Stomach (tissue), 9 donors: ENCODE measurements around the gene FARP2. TPM values are rescaled to one million over a fixed set of nuclear protein-coding genes. Genes with fewer than 3 reads are reported as not detected.
A peak's percentile ranks its signal among the peaks of the same experiment; 100 is the strongest.

ENCODE experiments used
- DNase-seq, 2 donors: peaks; one replicate each; pipeline versions ENCODE4 v3.0.0 to v3.0.0-alpha.2; 2013 to 2019
- H3K27ac ChIP-seq, 5 donors: fragments of 200-600 bp in 4 of 5; sonication (generic) in 4 of 5; one replicate each; pipeline ENCODE4 v1.5.1; 2013 to 2019; ENCODE audit warnings: mild to moderate bottlenecking in 1 of 5, moderate library complexity in 1 of 5
- H3K27me3 ChIP-seq, 3 donors: fragments of 200-600 bp; sonication (generic); one replicate each; pipeline ENCODE4 v1.5.1; 2017 to 2019; ENCODE audit warnings: mixed run types in 1 of 3
- H3K36me3 ChIP-seq, 4 donors: fragments of 200-600 bp; sonication (generic); 1 replicate in 3 of 4; 2 replicates in 1 of 4; pipeline ENCODE4 v1.5.1; 2016 to 2019
- H3K4me1 ChIP-seq, 4 donors: fragments of 200-600 bp; sonication (generic); one replicate each; pipeline ENCODE4 v1.5.1; 2016 to 2019
- H3K4me3 ChIP-seq, 4 donors: fragments of 200-600 bp; sonication (generic) in 3 of 4; one replicate each; pipeline ENCODE4 v1.5.1; 2016 to 2019; ENCODE audit warnings: mild to moderate bottlenecking in 1 of 4
- H3K9me3 ChIP-seq, 4 donors: fragments of 200-600 bp; sonication (generic); one replicate each; pipeline ENCODE4 v1.5.1; 2016 to 2019
- EP300 ChIP-seq: sonication (generic); formaldehyde crosslinking; IDR thresholded peaks from one replicate; pipeline ENCODE4 v1.6.1; 2017; ENCODE audit warnings: antibody characterized with exemption
- POLR2A ChIP-seq, 4 donors: fragments of 450-650 bp; IDR thresholded peaks; one replicate each; pipeline ENCODE4 v1.6.1; 2016; ENCODE audit warnings: antibody characterized with exemption in 4 of 4, control low read depth in 2 of 4, mild to moderate bottlenecking in 1 of 4, moderate library complexity in 1 of 4
- POLR2AphosphoS5 ChIP-seq, 3 donors: sonication (generic); formaldehyde crosslinking; IDR thresholded peaks; one replicate each; pipeline ENCODE4 v1.6.1; 2016; ENCODE audit warnings: antibody characterized with exemption in 3 of 3
- WGBS, 5 donors: extraction: QIAGEN DNeasy Blood & Tissue Kit in 3 of 5; methylation state at CpG; one replicate each; pipeline versions ENCODE4 v1.1.5 to v1.1.7; 2013 to 2018; 5-methylcytosine and 5-hydroxymethylcytosine counted together
- intact Hi-C: fragments of 100-400 bp; cut with DNase I; formaldehyde crosslinking; loops from one replicate; pipeline ENCODE4 v1.15.1; 2023; ENCODE audit warnings: low total_unique reads
- polyA plus RNA-seq, 3 donors: library from polyadenylated mRNA; stranded (reverse); fragments of 200-250 nt; gene quantifications; one replicate each; pipeline ENCODE4 v1.2.3, GENCODE V29; 2013
- total RNA-seq, 5 donors: library from RNA; depleted of rRNA; stranded (reverse); fragments of >200 nt; gene quantifications; one replicate each; pipeline versions ENCODE4 v1.1.0 to v1.2.3, GENCODE V29; 2014 to 2016
- TF ChIP-seq, protein P1 (sequence below), 7 experiments: fragments of 450-650 bp in 4 of 7; fragments of 200-600 bp in 3 of 7; sonication (generic) in 3 of 7; IDR thresholded peaks; one replicate each; pipeline ENCODE4 v1.5.1; 2016 to 2019; ENCODE audit warnings: antibody characterized with exemption in 7 of 7, control low read depth in 2 of 7, mild to moderate bottlenecking in 1 of 7
- donor health status: healthy with polysubstance abuse.
- donor health status: Bipolar disorder and iron deficiency.
- donor health status: healthy.

FARP2 gene
- total and polyA plus RNA-seq, 8 donors, result 15.8 to 260 (median 69.1) TPM

DNA sequence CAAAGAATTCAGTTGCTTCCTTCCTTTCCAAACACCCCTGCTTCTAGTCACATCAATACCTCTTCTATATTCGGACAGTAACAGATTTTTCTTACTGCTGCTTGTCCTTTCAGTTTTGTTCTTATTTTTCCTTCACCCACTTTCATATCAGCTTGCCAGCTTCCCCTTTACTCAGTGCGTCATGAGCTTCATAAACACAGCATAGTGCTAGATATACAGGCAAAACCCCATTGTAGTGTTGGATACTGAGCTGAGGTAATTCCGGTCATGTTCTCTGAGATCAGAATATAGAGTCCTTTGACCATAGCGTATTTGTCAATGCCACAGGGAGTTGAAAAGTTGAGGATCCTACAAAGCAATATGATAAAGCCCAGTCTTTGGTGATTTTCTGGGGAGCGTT, 2.4 kb downstream of the FARP2 start:
- intact Hi-C loops, result no loop called here
- H3K27ac ChIP-seq, result peak overlapping the region in 4 of 5 donors; percentile 90 to 97 (median 96)
- 33 to 52% (median 35%) methylated on average over 5 of the region's 5 CpGs for WGBS, 5 donors

DNA sequence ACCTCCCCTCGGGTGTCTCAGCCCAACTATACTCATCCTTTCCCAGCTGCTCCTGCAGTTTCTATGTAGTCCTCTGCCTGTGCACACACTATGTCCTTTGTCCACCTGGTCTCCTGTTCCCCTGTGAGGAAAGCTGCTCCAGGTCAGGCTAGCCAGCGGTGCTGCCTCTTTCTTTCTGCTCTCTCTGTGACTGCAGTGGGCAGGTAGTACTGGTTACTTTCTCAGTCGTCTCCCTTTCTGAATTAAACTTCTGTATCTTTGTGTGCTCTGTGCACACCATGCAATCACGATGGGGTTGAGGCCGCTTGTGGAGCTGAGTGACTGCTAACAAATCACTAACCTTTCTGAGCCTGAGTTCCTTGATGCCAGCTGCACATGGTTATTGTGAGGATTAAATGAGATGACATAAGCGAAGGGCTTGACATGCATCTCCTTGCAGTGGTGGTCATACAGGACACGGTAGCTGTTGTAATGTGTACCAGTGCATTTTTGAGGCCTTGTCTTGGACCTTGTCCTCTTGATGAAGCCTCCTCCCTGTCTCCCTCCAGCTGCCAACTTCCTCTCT, 3.5 kb downstream of the FARP2 start:
- Histone ChIP-seq H3K27me3 (no peaks in the 10 kb centered on the region), H3K36me3 (peaks cover 0 to 2% (median under 1%) of the 10 kb centered on the region in 4 donors), H3K27ac (peak overlapping the region; percentile 19 to 97 (median 96)), H3K4me3 (no peak overlapping the region), H3K9me3 (no peaks in the 10 kb centered on the region), H3K4me1 (peaks cover 19 to 84% (median 58%) of the 10 kb centered on the region in 4 donors)
- intact Hi-C loops, result no loop called here
- no peak for TF ChIP-seq POLR2AphosphoS5 (IDR thresholded peaks at IDR 0.05)
- TF ChIP-seq, protein P1, sequence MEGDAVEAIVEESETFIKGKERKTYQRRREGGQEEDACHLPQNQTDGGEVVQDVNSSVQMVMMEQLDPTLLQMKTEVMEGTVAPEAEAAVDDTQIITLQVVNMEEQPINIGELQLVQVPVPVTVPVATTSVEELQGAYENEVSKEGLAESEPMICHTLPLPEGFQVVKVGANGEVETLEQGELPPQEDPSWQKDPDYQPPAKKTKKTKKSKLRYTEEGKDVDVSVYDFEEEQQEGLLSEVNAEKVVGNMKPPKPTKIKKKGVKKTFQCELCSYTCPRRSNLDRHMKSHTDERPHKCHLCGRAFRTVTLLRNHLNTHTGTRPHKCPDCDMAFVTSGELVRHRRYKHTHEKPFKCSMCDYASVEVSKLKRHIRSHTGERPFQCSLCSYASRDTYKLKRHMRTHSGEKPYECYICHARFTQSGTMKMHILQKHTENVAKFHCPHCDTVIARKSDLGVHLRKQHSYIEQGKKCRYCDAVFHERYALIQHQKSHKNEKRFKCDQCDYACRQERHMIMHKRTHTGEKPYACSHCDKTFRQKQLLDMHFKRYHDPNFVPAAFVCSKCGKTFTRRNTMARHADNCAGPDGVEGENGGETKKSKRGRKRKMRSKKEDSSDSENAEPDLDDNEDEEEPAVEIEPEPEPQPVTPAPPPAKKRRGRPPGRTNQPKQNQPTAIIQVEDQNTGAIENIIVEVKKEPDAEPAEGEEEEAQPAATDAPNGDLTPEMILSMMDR (IDR thresholded peaks at IDR 0.05), result no peak
- TF ChIP-seq POLR2A (IDR thresholded peaks at IDR 0.05), result no peak
- no peak for TF ChIP-seq EP300
- WGBS, 5 donors, result 49 to 68% (median 66%) methylated on average over 7 of the region's 7 CpGs
- DNase-seq, result no peak

More for the DNA sequence above, 2.4 kb downstream of the FARP2 start:
- peak in 1 of 2 donors; percentile 81 for DNase-seq
- Histone ChIP-seq H3K9me3 (no peaks in the 10 kb centered on the region), H3K4me1 (peaks cover 20 to 77% (median 50%) of the 10 kb centered on the region in 4 donors), H3K36me3 (peaks cover 2 to 13% (median 8%) of the 10 kb centered on the region in 4 donors), H3K27me3 (no peaks in the 10 kb centered on the region), H3K4me3 (peak overlapping the region in 2 of 4 donors; percentile 12 to 84)
- TF ChIP-seq EP300 (no peak), POLR2AphosphoS5 (IDR thresholded peaks at IDR 0.05) (peak in 2 of 3 donors; percentile 18 to 66), POLR2A (IDR thresholded peaks at IDR 0.05) (no peak)

DNA sequence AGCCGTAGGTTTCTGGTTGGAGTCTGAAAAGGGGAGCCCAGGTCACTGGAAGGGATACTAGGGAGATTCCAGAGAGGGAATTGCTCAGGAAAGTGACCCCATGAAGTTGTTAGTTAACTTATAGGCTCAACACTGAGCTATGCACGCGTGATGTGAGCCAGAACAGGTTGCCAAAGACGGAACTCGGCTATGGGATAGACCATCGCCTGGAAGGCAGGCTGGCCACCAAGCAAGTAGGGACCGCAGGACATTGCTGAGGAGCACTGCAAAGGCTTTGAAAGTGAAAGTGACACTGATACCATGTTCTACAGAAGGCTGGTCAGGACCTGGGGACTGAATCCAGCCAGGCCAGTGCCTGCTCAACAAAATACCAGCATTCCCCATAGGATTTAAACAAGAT, 7.3 kb downstream of the FARP2 start:
- Histone ChIP-seq H3K36me3 (no peaks in the 10 kb centered on the region), H3K4me1 (peaks cover 14 to 82% (median 51%) of the 10 kb centered on the region in 4 donors), H3K9me3 (no peaks in the 10 kb centered on the region), H3K27me3 (no peaks in the 10 kb centered on the region), H3K4me3 (no peak overlapping the region), H3K27ac (peak overlapping the region; percentile 22 to 80 (median 62))
- TF ChIP-seq EP300 (no peak), POLR2A (IDR thresholded peaks at IDR 0.05) (no peak)
- intact Hi-C loops, result no loop called here
- 40 to 62% (median 58%) methylated on average over 7 of the region's 7 CpGs for WGBS, 5 donors
- peak in 1 of 2 donors; percentile 47 for DNase-seq

DNA sequence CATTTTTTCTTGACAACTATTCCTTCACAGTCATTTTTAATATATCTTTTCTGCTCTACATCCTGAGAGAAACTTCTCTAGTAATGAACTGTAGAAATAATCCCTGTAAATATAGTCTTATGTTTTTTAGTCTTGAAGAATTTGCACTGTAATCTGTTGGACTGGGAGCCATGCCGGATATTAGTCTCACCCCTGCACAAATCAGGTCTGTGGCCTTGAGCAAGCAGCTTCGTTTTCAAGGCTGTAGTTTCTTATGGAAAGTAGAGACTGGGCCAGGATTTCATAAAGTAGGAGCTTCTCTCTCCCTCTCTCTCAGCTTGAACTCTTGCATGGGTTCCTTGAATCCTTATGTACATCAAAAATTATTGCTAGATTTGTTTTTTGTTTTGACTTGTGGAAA, 8.7 kb downstream of the FARP2 start:
- peaks cover 7 to 81% (median 40%) of the 10 kb centered on the region in 4 donors for H3K4me1 ChIP-seq
- TF ChIP-seq EP300 (no peak), POLR2A (IDR thresholded peaks at IDR 0.05) (no peak), POLR2AphosphoS5 (IDR thresholded peaks at IDR 0.05) (no peak)
- TF ChIP-seq, protein P1 (IDR thresholded peaks at IDR 0.05), result no peak
- WGBS, 5 donors, result 32 to 46% (median 33%) methylated on average over 2 of the region's 2 CpGs
- DNase-seq, result no peak
- H3K27me3 ChIP-seq, result no peaks in the 10 kb centered on the region
- intact Hi-C loops, result no loop called here
- no peaks in the 10 kb centered on the region for H3K36me3 ChIP-seq
- no peak overlapping the region for H3K4me3 ChIP-seq
- no peaks in the 10 kb centered on the region for H3K9me3 ChIP-seq
- peak overlapping the region in 3 of 5 donors; percentile 62 to 80 (median 64) for H3K27ac ChIP-seq

DNA sequence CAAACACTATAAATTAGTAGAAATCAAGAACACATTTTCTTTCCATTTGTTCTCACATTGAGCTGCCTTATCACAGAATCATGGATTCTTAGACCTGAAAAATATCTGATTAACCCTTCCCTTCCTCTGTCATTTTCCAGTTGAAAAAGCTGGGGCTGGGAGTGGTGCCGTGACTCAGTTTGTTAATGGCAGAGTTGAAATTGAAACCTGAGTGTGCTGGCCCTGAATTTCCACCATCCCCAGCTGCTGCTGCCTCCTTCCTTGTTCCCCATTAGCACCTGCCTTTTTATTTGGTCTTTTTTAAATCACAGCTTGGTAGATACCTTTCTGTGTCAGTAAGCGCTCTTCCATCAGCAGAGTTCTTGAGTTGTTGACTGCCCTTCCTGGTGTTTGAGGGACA, 10.6 kb downstream of the FARP2 start:
- 72 to 89% (median 84%) methylated on average over 2 of the region's 2 CpGs for WGBS, 5 donors
- Histone ChIP-seq H3K4me1 (peaks cover 7 to 77% (median 46%) of the 10 kb centered on the region in 4 donors), H3K36me3 (no peaks in the 10 kb centered on the region), H3K4me3 (no peak overlapping the region), H3K9me3 (no peaks in the 10 kb centered on the region), H3K27me3 (no peaks in the 10 kb centered on the region), H3K27ac (peak overlapping the region in 3 of 5 donors; percentile 20 to 68 (median 27))
- intact Hi-C loops, result no loop called here
- DNase-seq, result no peak
- TF ChIP-seq, protein P1 (IDR thresholded peaks at IDR 0.05), result no peak
- TF ChIP-seq POLR2A (IDR thresholded peaks at IDR 0.05), result no peak
- TF ChIP-seq EP300, result no peak
- no peak for TF ChIP-seq POLR2AphosphoS5 (IDR thresholded peaks at IDR 0.05)
